GM18909 (cell line): ENCODE results near the gene ANG.
"Not testable (repeated sequence)": the region's sequence is repeated elsewhere in the genome, so short reads cannot be mapped to it uniquely, and the experiment has no call there.

Source experiments
- ATAC-seq: cut with Tn5 transposase; IDR thresholded peaks from one replicate; pipeline ENCODE4 v1.9.1; 2021; ENCODE audit warnings: mild to moderate bottlenecking; ENCODE audit not compliant: unreplicated experiment, poor library complexity

The ANG gene

DNA sequence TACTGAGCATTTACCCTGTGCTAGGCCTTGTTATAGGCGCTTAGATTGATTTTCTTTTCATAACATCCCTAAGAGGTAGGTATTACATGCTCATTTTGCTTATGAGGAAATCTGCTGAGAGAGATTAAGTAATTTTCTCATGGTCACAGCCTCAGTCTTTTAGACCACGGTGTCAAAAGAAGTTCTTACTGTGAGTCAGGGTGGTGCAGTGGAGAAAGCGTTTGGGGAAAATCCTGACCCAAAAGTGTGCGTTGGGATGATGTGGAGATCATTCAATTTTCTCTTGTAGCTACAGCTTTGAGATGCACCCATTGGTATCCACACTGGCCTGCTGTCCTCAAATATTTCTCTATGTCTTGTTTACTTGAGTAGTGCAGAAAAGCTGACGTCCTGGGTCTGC is 8.2 kb downstream of the ANG start:
- ATAC-seq: no peak

DNA sequence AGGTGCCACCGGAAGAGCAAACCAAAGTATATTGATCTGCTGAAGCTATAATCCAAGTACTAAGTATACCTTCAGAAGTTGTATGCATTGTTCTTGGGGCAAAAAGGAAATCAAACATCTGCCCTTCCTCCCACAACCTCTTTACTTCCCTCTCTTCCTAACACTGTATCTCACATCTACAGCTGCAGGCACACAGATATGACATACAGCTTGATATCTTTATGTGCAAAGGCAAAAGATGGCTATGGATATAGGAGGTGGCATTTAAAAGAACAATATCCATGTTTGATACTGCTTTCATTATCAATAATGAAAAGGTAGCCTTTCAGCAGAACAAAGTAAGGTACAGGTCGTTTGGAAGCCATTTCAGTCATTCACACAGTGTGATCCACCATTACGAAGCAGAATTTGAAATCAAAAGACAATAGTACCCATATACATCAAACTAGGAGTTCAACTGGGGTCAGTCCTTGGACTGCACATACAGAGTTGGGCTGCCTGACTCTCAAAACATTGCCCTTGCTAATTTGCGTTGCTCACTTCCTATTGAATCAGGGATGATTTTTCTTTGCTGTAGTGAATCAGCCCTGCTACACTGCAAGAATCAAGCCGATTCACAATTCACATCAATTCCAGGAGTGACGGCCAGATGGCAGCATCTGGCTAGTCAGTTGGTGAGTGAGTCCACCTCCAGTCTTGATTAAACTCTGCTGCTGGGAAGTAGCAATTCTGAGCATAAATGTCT is 8.9 kb downstream of the ANG start:
- ATAC-seq: peak; percentile 71

DNA sequence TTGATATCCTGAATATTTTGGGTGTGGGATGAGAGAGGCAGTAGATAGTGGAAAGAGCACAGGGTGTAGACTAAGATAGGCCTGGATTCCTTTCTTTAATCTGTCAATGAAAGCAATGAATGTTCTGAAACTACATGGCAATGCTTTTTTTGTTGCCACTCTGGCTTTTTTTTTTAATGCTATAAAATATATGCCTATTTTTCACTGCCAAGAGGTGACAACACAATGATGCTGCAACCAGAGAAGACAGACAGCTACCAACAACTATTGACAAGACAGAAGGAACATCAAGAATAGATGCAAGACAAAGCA is 9.4 kb downstream of the ANG start:
- no peak for ATAC-seq

DNA sequence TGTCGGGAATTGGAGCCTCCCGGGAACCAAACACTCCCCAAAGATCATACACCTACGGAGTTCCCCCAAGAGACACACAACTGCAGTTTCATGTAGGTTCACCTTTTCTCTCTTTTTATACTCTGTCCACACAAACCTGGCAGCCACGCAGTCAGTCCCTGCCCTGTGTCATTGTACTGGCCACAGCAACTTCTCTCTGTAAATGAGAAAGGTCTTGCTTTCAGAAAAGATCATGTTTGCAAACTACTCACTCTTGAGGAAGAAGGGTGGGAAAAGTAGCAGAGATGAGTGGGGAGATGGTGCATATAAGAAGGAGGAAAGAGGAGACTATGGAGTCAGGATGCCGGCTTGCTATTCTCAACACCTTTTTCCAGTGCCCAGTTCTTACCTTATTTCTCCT is 10.4 kb downstream of the ANG start:
- ATAC-seq: no peak

DNA sequence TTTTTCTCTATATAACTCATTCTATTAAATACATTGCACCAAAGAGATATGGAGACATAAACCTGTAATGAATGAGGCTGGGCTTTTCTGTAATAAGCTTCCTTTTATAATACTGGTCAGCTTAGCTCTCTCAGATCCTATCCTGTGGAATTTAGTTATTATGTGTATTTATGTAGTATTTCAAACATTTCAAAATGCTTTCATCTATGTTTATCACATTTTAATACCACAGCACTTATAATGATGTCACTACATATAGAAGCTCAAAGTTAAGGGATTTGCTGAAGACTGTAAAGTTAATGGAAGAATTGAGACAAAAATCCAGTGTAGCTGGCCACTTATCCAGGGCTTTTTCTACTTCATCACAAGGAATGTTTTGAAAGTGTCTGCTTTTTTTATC is 11.4 kb downstream of the ANG start:
- ATAC-seq: no peak

DNA sequence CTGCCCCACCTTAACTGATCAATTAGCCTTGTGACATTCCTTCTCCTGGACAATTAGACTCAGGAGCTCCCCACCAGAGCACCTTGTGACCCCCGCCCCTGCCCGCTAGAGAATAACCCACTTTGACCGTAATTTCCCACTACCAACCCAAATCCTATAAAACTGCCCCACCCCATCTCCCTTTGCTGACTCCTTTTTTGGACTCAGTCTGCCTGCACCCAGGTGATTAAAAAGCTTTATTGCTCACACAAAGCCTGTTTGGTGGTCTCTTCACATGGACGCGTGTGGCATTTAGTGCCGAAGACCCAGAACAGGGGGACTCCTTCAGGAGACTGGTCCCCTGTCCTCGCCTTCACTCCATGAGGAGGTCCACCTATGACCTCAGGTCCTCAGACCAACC is 12.4 kb downstream of the ANG start:
- not testable (repeated sequence) for ATAC-seq

DNA sequence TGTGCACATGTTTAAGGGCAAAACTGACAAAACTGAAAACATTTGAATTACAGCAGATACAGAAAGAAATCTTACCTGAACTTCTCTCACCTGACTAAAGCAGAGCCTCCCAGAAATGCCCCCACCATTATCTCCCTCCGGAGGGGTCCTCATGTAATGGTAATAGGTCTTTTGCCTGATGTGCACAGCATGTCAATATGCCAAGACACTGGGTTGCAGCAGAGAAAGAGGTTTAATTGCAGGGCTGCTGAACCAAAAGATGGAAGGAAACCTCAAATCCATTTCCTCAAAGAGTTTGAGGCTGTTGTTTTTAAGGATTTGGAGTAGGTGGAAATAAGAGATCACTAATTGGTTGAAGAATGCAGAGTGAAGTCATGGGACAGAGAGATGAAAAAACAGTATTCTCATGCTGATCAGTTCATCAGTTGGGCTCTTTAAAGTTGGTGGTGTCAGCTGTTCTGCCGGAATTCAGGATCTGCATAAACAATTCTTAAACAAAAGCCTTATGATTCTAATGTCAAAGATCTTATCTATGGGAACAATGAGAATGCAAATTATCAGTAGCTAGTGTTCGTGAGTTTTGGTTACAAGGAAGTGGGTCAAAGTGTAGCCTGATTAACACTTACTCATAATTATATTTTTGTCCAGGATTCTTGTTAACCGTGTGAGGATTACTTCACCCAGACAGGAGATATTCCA is 18.2 kb downstream of the ANG start:
- no peak for ATAC-seq

DNA sequence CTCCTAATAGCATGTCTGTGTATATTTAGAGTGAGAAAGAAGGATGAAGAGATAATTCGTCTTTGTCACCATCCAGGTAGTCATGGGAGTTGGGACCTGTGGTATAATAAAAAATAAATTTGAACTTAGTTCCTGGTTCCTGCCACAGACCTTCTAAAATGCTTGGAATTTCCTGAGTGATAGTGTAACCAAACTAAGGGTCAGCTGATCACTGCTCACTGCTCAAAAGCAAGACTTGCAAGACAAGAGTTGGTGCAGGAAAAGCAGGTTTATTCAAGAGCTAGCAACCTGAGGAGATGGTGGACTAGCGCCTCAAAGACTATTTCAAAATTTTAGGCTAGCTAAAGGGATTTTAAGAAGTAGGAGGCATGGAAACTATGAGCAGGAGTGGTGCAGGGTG is 19.1 kb downstream of the ANG start:
- ATAC-seq: no peak

DNA sequence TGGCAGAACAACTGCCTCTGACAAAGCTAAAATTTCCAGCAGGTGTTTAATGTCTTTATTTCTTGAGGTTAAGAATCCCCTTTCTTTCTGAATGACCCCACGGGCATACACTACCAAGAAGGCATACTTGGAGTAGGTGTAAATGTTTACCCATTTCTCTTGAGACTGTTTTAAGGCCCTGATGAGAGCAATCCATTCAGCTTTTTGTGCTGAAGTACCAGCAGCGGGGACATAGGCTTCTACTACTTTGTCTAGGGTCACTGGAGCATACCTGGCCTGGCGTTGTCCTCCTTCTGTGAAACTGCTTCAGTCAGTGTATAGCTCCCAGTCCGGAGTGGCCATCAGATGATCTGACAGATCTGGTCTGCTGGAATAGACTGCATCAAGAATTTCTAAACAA is 22.7 kb downstream of the ANG start:
- ATAC-seq: no peak

DNA sequence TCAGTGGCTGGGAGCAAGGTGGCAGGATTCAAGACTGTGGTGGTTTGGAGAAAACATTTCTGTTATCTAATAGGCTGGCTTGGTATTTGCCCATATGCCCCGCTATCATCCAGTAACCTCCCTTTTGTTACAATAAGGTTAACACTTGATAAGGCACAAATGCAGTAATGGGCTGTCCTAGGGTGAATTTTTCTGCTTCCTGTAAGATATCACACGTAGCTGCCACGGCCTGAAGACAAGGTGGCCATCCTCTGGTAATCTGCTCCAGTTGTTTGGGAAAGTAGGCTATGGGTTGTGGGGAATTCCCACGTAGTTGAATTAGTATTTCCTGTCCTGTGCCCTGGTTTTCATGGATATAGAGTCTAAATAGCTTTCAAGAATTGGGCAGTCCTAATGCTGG is 23.1 kb downstream of the ANG start:
- ATAC-seq: no peak

DNA sequence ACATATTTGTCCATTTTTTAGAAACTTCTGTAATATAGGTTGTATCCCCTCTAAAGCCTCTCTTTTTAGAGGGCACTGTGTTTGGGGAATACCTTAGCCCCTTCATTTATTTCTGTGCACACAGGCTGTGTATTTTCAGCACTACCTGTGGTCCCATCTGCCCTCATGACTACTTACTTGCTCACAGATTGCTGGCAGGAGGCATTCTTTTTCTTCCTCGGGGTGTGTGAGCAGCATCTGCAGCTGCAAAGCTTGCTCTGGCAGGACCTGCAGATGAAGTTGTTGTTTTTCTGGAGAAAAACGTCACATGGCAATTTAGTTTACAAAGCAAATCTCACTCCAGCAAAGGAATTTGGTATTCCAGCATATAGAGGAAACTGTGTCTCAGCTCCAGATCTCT is 24.3 kb downstream of the ANG start:
- ATAC-seq: no peak

DNA sequence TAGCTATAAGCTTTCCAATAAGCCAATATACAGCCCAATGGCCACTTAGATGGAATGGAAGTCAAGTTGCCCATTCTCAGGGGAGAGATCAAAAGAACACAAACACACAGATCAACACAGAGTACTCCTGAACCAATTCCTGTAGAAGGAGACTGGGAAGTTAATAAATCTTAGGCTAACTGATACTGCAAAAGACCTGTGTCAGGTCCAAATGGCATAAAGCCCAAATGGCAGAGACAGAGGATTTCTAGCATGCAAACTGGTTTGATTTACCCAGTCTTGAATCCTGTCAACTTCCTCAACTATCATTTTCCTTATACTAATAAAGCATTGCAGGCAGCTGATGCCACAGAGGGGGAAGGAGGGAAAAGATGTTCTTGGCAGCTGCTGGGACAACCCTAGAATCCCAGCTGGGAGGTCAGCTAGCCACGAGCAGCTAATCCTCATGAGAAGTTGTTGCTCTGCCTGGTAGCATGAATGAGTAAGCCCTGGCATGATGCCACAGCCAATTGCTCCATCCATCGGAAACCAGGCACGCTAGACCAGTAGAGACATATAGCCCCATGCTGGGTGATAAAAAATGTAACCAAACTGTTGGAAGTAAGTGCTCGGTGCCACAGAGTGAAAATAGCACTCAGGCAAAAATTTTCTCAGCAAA is 26.2 kb downstream of the ANG start:
- ATAC-seq: no peak

DNA sequence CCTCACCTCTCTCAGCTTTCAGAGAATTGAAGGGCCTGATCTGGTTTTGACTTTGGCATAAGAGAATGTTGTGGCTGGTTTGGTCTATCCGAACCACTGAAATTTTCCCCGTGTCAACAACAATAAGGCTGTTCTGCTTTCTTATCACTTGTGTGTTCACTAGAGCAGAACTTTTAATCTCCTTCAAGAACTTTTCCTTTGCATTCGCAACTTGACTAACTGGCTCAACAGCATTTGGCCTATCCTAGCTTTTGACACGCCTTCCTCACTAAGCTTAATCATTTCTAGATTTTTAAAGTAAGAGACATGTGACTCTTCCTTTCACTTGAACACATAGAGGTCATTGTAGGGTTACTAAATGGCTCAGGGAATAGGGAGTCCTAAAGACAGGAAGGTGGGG is 31.2 kb downstream of the ANG start:
- ATAC-seq: no peak

DNA sequence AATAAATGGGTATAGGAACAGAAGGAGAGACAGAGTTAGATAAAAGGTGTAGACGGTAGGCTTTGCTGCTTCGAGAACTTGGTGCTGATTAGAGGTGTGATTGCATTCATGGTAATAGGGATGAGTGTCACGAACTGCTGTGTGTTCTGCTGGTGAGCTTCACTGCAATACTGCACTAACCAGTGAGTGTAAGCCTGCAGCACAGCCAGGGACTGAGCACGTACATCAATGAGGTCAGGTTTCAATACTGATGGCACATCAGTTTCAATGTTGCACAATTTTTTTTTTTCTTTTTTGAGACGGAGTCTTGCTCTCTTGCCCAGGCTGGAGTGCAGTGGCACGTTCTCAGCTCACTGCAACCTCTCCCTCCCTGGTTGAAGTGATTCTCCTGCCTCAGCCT is 32.2 kb downstream of the ANG start:
- no peak for ATAC-seq

DNA sequence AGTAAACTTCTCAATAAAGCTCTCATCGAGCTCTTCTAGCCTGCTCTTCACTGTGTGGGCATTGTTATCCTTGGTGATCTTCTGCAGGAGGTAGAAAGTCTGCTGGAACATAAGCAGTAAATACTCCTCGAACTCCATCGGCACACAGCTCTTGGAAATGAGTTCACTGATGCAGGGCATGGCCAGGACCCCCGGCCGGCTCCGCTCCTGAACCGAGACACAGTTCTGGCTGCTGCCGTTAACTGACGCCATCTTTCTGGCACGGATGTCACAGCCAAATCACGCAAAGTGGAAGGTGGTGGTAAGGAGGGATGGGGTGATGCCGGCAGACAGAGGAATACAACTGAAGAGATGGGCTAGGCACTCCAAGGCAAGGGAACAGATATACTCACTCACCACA is 33.5 kb downstream of the ANG start:
- ATAC-seq: no peak

DNA sequence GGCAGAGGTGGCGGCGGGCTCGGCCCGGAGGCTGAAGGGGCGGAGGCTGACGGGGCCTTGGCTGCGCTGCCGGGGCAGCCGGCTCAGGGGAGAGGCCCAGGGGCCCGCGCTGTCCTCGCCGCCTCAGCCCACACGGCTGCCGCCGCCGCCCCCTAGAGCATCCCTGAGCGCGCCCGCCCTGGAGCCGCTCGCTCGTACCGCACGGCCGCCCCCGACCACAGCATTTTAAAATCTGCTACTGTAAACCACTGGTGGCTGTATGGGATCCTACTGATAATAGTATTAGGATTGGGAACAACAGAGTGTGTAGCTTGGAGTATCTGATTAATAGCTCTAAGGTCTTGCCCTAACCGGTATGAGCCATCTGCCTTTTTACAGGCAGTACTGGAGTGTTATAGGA is 34.9 kb downstream of the ANG start:
- ATAC-seq: no peak

DNA sequence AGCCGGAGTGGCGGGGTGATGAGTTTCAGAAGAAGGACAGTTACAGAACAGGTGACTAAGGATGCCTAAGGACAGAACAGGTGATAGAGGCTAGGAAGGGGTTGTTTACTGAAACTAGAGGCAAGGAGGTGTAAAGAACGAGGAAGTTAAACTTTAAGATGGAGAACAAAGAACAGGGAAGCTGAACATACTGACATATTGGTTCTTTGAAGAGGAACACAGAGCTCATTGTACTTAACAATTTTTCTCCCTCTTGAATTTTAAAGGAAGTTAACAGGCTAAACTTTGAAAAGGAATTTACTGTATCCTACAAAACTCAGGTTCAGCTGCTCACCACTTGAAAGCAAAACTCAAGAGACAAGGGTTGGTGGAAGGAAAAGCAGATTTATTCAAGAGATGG is 37.6 kb downstream of the ANG start:
- ATAC-seq: not testable (repeated sequence)

DNA sequence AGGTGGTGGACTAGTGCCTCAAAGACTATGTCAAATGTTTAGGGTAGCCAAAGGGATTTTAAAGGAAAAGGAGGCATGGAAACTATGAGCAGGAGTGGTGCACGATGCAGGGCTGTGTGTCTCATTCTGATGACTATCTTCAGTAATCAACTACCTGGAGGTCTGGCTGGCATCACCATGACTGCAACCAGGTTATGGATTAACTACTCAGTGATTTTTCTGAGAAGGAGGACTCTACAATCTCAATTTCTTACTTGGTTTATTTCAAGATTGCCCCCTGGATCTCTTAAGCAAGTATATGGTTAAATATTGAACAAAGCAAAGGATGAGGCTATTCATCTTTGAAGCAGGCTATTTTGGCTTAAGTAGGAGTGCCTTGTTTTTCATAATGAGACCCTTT is 38.0 kb downstream of the ANG start:
- ATAC-seq: no peak

DNA sequence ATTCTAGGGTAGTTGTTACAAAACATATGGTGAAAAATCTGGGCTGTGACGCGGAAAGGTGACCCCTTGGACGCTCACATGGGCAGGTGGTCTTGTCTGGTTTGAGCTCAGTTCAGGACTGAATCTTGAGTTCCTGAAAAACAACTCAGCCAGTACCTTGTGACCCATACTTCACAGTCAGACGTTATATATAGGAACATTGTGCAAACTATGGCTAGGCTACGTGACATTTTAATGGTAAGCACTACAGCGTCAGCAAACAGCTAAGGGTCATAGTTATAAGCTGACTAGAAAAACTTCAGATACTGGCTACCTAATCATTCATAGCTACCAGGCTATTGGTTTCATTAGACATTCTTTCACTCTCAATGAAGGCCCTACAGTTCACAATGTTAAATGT is 42.3 kb downstream of the ANG start:
- ATAC-seq: no peak

DNA sequence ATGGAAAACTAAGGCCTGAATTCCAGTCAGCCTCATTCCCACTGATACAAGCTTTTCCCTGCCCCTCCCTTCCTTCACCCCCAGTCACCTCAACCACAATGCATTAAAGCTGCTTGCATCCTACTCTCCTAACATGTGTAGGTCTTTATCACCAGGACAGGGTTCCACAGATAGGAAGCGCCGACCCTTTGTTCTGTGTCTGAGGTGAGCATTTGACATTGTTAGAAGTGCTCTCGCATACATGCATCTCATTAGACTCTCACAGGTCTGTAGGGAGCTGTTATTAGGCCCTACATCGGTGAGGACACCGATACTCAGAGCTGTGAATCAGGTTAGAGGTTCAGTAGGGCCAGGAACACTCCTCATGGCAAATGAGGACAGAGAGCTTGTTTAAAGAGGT is 43.9 kb downstream of the ANG start:
- no peak for ATAC-seq

DNA sequence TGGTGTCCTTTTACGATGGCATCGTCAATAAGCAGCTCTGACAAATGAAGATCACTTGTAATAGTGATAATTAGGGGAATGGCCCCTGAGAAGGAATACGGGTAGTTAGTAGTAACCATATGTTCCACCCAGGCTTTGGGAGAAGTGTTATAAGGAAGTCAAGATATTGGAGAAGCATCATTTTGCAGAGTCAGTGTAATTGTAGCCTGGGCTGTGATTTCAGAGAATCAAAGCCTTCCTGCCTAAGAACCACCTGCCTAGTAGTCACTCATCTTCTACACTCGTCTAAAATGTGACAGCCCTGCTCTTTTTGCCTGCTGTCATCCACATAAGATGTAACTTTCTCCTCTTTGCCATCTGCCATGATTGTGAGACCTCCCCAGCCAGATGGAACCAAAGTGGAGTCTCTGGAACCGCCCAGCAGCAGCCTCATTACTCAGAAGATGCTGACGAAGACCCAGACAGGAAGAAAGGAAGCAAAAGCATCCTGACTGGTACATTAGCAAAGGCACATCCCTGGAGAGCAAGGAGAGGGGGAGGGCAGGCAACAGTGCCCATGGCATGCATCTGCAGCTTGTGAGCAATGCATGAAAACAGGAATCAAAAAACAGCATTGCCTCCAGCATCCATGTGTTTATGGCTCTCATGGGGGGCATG is 44.5 kb downstream of the ANG start:
- no peak for ATAC-seq
